Measurements from ENCODE around the gene YPEL1. TPM values are rescaled to one million over a fixed set of nuclear protein-coding genes. Genes with fewer than 3 reads are reported as not detected.
A peak's percentile ranks its signal among the peaks of the same experiment; 100 is the strongest.

YPEL1 gene
- total and polyA plus RNA-seq, 2 of the 13 experiments (the other 11 are each of a cell fraction or from before 2014, with no cell fraction given): 0.33 to 2.5 TPM

- TF ChIP-seq, protein P1, sequence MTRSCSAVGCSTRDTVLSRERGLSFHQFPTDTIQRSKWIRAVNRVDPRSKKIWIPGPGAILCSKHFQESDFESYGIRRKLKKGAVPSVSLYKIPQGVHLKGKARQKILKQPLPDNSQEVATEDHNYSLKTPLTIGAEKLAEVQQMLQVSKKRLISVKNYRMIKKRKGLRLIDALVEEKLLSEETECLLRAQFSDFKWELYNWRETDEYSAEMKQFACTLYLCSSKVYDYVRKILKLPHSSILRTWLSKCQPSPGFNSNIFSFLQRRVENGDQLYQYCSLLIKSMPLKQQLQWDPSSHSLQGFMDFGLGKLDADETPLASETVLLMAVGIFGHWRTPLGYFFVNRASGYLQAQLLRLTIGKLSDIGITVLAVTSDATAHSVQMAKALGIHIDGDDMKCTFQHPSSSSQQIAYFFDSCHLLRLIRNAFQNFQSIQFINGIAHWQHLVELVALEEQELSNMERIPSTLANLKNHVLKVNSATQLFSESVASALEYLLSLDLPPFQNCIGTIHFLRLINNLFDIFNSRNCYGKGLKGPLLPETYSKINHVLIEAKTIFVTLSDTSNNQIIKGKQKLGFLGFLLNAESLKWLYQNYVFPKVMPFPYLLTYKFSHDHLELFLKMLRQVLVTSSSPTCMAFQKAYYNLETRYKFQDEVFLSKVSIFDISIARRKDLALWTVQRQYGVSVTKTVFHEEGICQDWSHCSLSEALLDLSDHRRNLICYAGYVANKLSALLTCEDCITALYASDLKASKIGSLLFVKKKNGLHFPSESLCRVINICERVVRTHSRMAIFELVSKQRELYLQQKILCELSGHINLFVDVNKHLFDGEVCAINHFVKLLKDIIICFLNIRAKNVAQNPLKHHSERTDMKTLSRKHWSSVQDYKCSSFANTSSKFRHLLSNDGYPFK (CRISPR knock-in tag; IDR thresholded peaks at IDR 0.05; ENCODE audit: borderline replicate concordance): no peak
- TF ChIP-seq, protein P2, sequence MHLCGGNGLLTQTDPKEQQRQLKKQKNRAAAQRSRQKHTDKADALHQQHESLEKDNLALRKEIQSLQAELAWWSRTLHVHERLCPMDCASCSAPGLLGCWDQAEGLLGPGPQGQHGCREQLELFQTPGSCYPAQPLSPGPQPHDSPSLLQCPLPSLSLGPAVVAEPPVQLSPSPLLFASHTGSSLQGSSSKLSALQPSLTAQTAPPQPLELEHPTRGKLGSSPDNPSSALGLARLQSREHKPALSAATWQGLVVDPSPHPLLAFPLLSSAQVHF (CRISPR knock-in tag; IDR thresholded peaks at IDR 0.05): no peak
- no peak for TF ChIP-seq CERS6 (CRISPR knock-in tag; IDR thresholded peaks at IDR 0.05)
- TF ChIP-seq ZNF776 (CRISPR knock-in tag; IDR thresholded peaks at IDR 0.05): peak; percentile 86; the same call in 1 of the 2 replicates
- TF ChIP-seq ZNF138 (CRISPR knock-in tag; IDR thresholded peaks at IDR 0.05; ENCODE audit: low read depth): 0 out of 2 replicates have a peak, but pooled peaks have one; percentile 34
- no peak for TF ChIP-seq STAG1 (CRISPR knock-in tag; IDR thresholded peaks at IDR 0.05)
- TF ChIP-seq ZNF24 (IDR thresholded peaks at IDR 0.05): no peak
- peak; percentile 62; the same call in 1 of the 2 replicates for TF ChIP-seq HOXA5 (CRISPR knock-in tag; IDR thresholded peaks at IDR 0.05)
- TF ChIP-seq ZNF292 (CRISPR knock-in tag; IDR thresholded peaks at IDR 0.05; ENCODE audit: borderline replicate concordance, low read depth): no peak
- TF ChIP-seq XBP1 (CRISPR knock-in tag; IDR thresholded peaks at IDR 0.05): no peak
- TF ChIP-seq, protein P3, sequence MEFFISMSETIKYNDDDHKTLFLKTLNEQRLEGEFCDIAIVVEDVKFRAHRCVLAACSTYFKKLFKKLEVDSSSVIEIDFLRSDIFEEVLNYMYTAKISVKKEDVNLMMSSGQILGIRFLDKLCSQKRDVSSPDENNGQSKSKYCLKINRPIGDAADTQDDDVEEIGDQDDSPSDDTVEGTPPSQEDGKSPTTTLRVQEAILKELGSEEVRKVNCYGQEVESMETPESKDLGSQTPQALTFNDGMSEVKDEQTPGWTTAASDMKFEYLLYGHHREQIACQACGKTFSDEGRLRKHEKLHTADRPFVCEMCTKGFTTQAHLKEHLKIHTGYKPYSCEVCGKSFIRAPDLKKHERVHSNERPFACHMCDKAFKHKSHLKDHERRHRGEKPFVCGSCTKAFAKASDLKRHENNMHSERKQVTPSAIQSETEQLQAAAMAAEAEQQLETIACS (CRISPR knock-in tag; IDR thresholded peaks at IDR 0.05): peak; percentile 92
- TF ChIP-seq ZSCAN21 (CRISPR knock-in tag; IDR thresholded peaks at IDR 0.05; ENCODE audit: borderline replicate concordance): peak; percentile 65; the same call in 1 of the 2 replicates
- no peak for TF ChIP-seq U2AF1 (optimal IDR thresholded peaks at IDR 0.05; ENCODE audit: low read depth, low read length)
- TF ChIP-seq MXI1 (IDR thresholded peaks at IDR 0.05; ENCODE audit: borderline replicate concordance, low read depth, low read length): no peak; the same call in 2 of the 3 replicates
- TF ChIP-seq FOXM1 (CRISPR knock-in tag; IDR thresholded peaks at IDR 0.05): no peak
- TF ChIP-seq BRCA1 (CRISPR knock-in tag; IDR thresholded peaks at IDR 0.05): peak; percentile 52; the same call in 1 of the 2 replicates
- TF ChIP-seq ZNF251 (CRISPR knock-in tag; IDR thresholded peaks at IDR 0.05): no peak
- TF ChIP-seq MTF1 (CRISPR knock-in tag; IDR thresholded peaks at IDR 0.05): no peak
- no peak for TF ChIP-seq NR2F6 (IDR thresholded peaks at IDR 0.05)
- TF ChIP-seq NR2F6 (CRISPR knock-in tag; IDR thresholded peaks at IDR 0.05): no peak
- TF ChIP-seq SATB2 (CRISPR knock-in tag; IDR thresholded peaks at IDR 0.05): no peak
- TF ChIP-seq, protein P4, sequence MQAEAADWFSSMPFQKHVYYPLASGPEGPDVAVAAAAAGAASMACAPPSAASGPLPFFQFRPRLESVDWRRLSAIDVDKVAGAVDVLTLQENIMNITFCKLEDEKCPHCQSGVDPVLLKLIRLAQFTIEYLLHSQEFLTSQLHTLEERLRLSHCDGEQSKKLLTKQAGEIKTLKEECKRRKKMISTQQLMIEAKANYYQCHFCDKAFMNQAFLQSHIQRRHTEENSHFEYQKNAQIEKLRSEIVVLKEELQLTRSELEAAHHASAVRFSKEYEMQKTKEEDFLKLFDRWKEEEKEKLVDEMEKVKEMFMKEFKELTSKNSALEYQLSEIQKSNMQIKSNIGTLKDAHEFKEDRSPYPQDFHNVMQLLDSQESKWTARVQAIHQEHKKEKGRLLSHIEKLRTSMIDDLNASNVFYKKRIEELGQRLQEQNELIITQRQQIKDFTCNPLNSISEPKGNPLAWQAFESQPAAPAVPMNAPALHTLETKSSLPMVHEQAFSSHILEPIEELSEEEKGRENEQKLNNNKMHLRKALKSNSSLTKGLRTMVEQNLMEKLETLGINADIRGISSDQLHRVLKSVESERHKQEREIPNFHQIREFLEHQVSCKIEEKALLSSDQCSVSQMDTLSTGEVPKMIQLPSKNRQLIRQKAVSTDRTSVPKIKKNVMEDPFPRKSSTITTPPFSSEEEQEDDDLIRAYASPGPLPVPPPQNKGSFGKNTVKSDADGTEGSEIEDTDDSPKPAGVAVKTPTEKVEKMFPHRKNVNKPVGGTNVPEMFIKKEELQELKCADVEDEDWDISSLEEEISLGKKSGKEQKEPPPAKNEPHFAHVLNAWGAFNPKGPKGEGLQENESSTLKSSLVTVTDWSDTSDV (CRISPR knock-in tag; IDR thresholded peaks at IDR 0.05): no peak; the same call in 1 of the 2 replicates
Observed at GRCh38 chr22:21735200-21736083, at the start of gene YPEL1 (continued).

Measured in HepG2 (cell line).